NT2/D1 (cell line): ENCODE results near the gene MAML2.

Experiments used
- DNase-seq: peaks from one replicate; pipeline ENCODE4 v3.0.0-alpha.2; 2011; ENCODE audit warnings: low read depth, low spot score
- H3K27me3 ChIP-seq: 2 replicates; pipeline ENCODE4 v1.6.0; 2011; ENCODE audit warnings: mild to moderate bottlenecking; ENCODE audit not compliant: insufficient read length, insufficient read depth
- H3K36me3 ChIP-seq: 2 replicates; pipeline ENCODE4 v1.6.1; 2011; ENCODE audit warnings: mild to moderate bottlenecking, low read length, mixed read lengths; ENCODE audit not compliant: insufficient read depth, insufficient read length
- H3K4me1 ChIP-seq: 2 replicates; pipeline ENCODE4 v1.5.1; 2011; ENCODE audit not compliant: insufficient read depth, insufficient read length
- H3K4me3 ChIP-seq: 2 replicates; pipeline ENCODE4 v1.5.1; 2011; ENCODE audit warnings: low read depth; ENCODE audit not compliant: insufficient read length
- H3K9ac ChIP-seq: 2 replicates; pipeline ENCODE4 v1.6.0; 2011; ENCODE audit warnings: low read depth; ENCODE audit not compliant: insufficient read length
- H3K9me3 ChIP-seq: 2 replicates; pipeline ENCODE4 v1.5.1; 2011; ENCODE audit warnings: mild to moderate bottlenecking, low read length; ENCODE audit not compliant: insufficient read depth
- SUZ12 ChIP-seq: IDR thresholded peaks from 2 replicates; pipeline ENCODE4 v1.6.1; 2011; ENCODE audit not compliant: insufficient read length, insufficient read depth; ENCODE audit errors: extremely low read depth
- YY1 ChIP-seq: IDR thresholded peaks from 2 replicates; pipeline ENCODE4 v1.6.1; 2011; ENCODE audit not compliant: insufficient read length, insufficient read depth
- ZNF274 ChIP-seq: IDR thresholded peaks from 2 replicates; pipeline ENCODE4 v1.6.1; 2011; ENCODE audit warnings: mild to moderate bottlenecking, low read depth, low read length

Gene MAML2

GRCh38 chr11:96257972-96258934, 84.7 kb downstream of the MAML2 start:
- DNase-seq, result no peak
- Histone ChIP-seq H3K9ac (no peak overlapping the region), H3K4me1 (no peaks in the 10 kb centered on the region)

GRCh38 chr11:96257036-96257435, 86.0 kb downstream of the MAML2 start:
- no peaks in the 10 kb centered on the region for H3K36me3 ChIP-seq
- no peak for DNase-seq
- TF ChIP-seq ZNF274 (no peak), YY1 (no peak), SUZ12 (no peak)
- no peaks in the 10 kb centered on the region for H3K4me1 ChIP-seq
- H3K27me3 ChIP-seq, result no peaks in the 10 kb centered on the region
- no peak overlapping the region for H3K4me3 ChIP-seq
- no peaks in the 10 kb centered on the region for H3K9me3 ChIP-seq
- H3K9ac ChIP-seq, result no peak overlapping the region

More at GRCh38 chr11:96257972-96258934, 84.7 kb downstream of the MAML2 start:
- Histone ChIP-seq H3K36me3 (no peaks in the 10 kb centered on the region), H3K4me3 (no peak overlapping the region), H3K9me3 (no peaks in the 10 kb centered on the region), H3K27me3 (no peaks in the 10 kb centered on the region)
- no peak for TF ChIP-seq SUZ12
- TF ChIP-seq ZNF274, result no peak
- TF ChIP-seq YY1, result no peak

GRCh38 chr11:96256215-96257011, 86.6 kb downstream of the MAML2 start:
- H3K36me3 ChIP-seq, result no peaks in the 10 kb centered on the region
- H3K9me3 ChIP-seq, result no peaks in the 10 kb centered on the region
- TF ChIP-seq ZNF274, result no peak
- TF ChIP-seq SUZ12, result no peak
- no peak for TF ChIP-seq YY1
- H3K27me3 ChIP-seq, result no peaks in the 10 kb centered on the region
- H3K9ac ChIP-seq, result no peak overlapping the region
- H3K4me3 ChIP-seq, result no peak overlapping the region
- H3K4me1 ChIP-seq, result no peaks in the 10 kb centered on the region
- no peak for DNase-seq

GRCh38 chr11:96254854-96255253, 88.1 kb downstream of the MAML2 start:
- Histone ChIP-seq H3K4me1 (no peaks in the 10 kb centered on the region), H3K36me3 (no peaks in the 10 kb centered on the region), H3K9ac (no peak overlapping the region), H3K27me3 (no peaks in the 10 kb centered on the region), H3K9me3 (no peaks in the 10 kb centered on the region), H3K4me3 (no peak overlapping the region)
- TF ChIP-seq ZNF274 (no peak), YY1 (no peak)
- DNase-seq, result no peak

GRCh38 chr11:96254087-96254486, 88.9 kb downstream of the MAML2 start:
- H3K4me1 ChIP-seq, result no peaks in the 10 kb centered on the region

GRCh38 chr11:96246718-96247552, 96.1 kb downstream of the MAML2 start:
- no peaks in the 10 kb centered on the region for H3K4me1 ChIP-seq
- TF ChIP-seq SUZ12 (no peak), YY1 (no peak), ZNF274 (no peak)
- no peak overlapping the region for H3K9ac ChIP-seq
- H3K4me3 ChIP-seq, result no peak overlapping the region
- no peaks in the 10 kb centered on the region for H3K36me3 ChIP-seq
- DNase-seq, result no peak
- no peaks in the 10 kb centered on the region for H3K9me3 ChIP-seq
- no peaks in the 10 kb centered on the region for H3K27me3 ChIP-seq

More at GRCh38 chr11:96254087-96254486, 88.9 kb downstream of the MAML2 start:
- Histone ChIP-seq H3K36me3 (no peaks in the 10 kb centered on the region), H3K9me3 (no peaks in the 10 kb centered on the region), H3K27me3 (no peaks in the 10 kb centered on the region), H3K4me3 (no peak overlapping the region), H3K9ac (no peak overlapping the region)
- DNase-seq, result no peak
- no peak for TF ChIP-seq SUZ12
- no peak for TF ChIP-seq YY1
- TF ChIP-seq ZNF274, result no peak
